ENCODE results near the gene HPD. TPM values are rescaled to one million over a fixed set of nuclear protein-coding genes. Genes with fewer than 3 reads are reported as not detected.

HPD gene
- polyA plus RNA-seq, 1 of the 3 experiments (the other 2 are of a cell fraction) = 1.9 TPM

- H4K20me1 ChIP-seq (ENCODE audit: insufficient read depth) = no peaks in the 10 kb centered on the region
- 96% methylated on average over 6 of the region's 6 CpGs for WGBS (ENCODE audit: low lambda C conversion rate)
- peaks cover 10 to 13% of the 10 kb centered on the region in 2 experiments; a peak in 3 of 4 replicates for H3K4me1 ChIP-seq (ENCODE audit: control insufficient read depth in 1 of 2, insufficient read depth in 2 of 2, low read depth in 1 of 2, low read length in 1 of 2)
- no peaks in the 10 kb centered on the region for H3K79me2 ChIP-seq (ENCODE audit: insufficient read depth)
- no peak overlapping the region for H3K27ac ChIP-seq (ENCODE audit: low read depth in 2 of 2, low read length in 1 of 2)
- H3K36me3 ChIP-seq (replicated peaks in 1 of 2; ENCODE audit: control insufficient read depth in 1 of 2, insufficient read depth in 2 of 2, low read length in 1 of 2) = no peaks in the 10 kb centered on the region
- ChIA-PET POLR2A (no interaction called here), CTCF (interaction anchor here (2.0 to 8.3 kb wide), 2 partner anchors 13 to 81 kb away, joined by 10 to 47 read pairs; partner anchors contain the start of genes PSMD9 and RHOF)
- H3K9ac ChIP-seq = no peak overlapping the region
- no peaks in the 10 kb centered on the region for H3K9me3 ChIP-seq
- TF ChIP-seq, protein P1, sequence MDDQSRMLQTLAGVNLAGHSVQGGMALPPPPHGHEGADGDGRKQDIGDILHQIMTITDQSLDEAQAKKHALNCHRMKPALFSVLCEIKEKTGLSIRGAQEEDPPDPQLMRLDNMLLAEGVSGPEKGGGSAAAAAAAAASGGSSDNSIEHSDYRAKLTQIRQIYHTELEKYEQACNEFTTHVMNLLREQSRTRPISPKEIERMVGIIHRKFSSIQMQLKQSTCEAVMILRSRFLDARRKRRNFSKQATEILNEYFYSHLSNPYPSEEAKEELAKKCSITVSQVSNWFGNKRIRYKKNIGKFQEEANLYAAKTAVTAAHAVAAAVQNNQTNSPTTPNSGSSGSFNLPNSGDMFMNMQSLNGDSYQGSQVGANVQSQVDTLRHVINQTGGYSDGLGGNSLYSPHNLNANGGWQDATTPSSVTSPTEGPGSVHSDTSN (IDR thresholded peaks at IDR 0.05) = no peak
- TF ChIP-seq POLR2AphosphoS5 (IDR thresholded peaks at IDR 0.05; ENCODE audit: low read depth, low read length) (no peak), MAX (IDR thresholded peaks at IDR 0.05; ENCODE audit: low read depth) (no peak), RXRA (IDR thresholded peaks at IDR 0.05; ENCODE audit: borderline replicate concordance, low read depth) (no peak), FOSL2 (IDR thresholded peaks at IDR 0.05; ENCODE audit: borderline replicate concordance, low read depth) (no peak), RAD21 (IDR thresholded peaks at IDR 0.05; ENCODE audit: low read length) (no peak), NRF1 (IDR thresholded peaks at IDR 0.05; ENCODE audit: low read depth, low read length) (no peak), USF2 (IDR thresholded peaks at IDR 0.05; ENCODE audit: borderline replicate concordance, low read depth, low read length) (no peak)
- TF ChIP-seq, protein P2, sequence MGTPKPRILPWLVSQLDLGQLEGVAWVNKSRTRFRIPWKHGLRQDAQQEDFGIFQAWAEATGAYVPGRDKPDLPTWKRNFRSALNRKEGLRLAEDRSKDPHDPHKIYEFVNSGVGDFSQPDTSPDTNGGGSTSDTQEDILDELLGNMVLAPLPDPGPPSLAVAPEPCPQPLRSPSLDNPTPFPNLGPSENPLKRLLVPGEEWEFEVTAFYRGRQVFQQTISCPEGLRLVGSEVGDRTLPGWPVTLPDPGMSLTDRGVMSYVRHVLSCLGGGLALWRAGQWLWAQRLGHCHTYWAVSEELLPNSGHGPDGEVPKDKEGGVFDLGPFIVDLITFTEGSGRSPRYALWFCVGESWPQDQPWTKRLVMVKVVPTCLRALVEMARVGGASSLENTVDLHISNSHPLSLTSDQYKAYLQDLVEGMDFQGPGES (IDR thresholded peaks at IDR 0.05; ENCODE audit: low read depth, low read length) = no peak
- H3K9me2 ChIP-seq = no peaks in the 10 kb centered on the region
- H2AFZ ChIP-seq (ENCODE audit: low read depth) = no peak overlapping the region
- no peak overlapping the region for H3K4me3 ChIP-seq (ENCODE audit: low read depth in 2 of 2, low read length in 1 of 2)
- DNase-seq = no peak
- no peaks in the 10 kb centered on the region for H3K27me3 ChIP-seq (ENCODE audit: insufficient read depth)
- no peak overlapping the region for H3K4me2 ChIP-seq
- peaks cover 21% of the 10 kb centered on the region for H3F3A ChIP-seq (replicated peaks; ENCODE audit: insufficient read depth)
Measured at GRCh38 chr12:121875582-121875981, 16.9 kb upstream of the HPD start.

- ChIA-PET CTCF (interaction anchor here (1.0 to 3.9 kb wide), 4 partner anchors 11 to 80 kb away, joined by 3 to 25 read pairs (median 5); partner anchors contain the start of gene RHOF), POLR2A (no interaction called here)
- Histone ChIP-seq H3K4me3 (ENCODE audit: low read depth in 2 of 2, low read length in 1 of 2) (no peak overlapping the region), H3K27me3 (ENCODE audit: insufficient read depth) (no peaks in the 10 kb centered on the region), H4K20me1 (ENCODE audit: insufficient read depth) (no peaks in the 10 kb centered on the region), H3K4me2 (no peak overlapping the region), H3F3A (replicated peaks; ENCODE audit: insufficient read depth) (peaks cover 21% of the 10 kb centered on the region), H3K9me3 (no peaks in the 10 kb centered on the region), H3K4me1 (ENCODE audit: control insufficient read depth in 1 of 2, insufficient read depth in 2 of 2, low read depth in 1 of 2, low read length in 1 of 2) (peaks cover 10 to 13% of the 10 kb centered on the region in 2 experiments; a peak in 3 of 4 replicates), H3K79me2 (ENCODE audit: insufficient read depth) (no peaks in the 10 kb centered on the region), H3K27ac (ENCODE audit: low read depth in 2 of 2, low read length in 1 of 2) (peak overlapping the region in 1 of 2 experiments; percentile 85; a peak in 1 of 4 replicates), H3K36me3 (replicated peaks in 1 of 2; ENCODE audit: control insufficient read depth in 1 of 2, insufficient read depth in 2 of 2, low read length in 1 of 2) (no peaks in the 10 kb centered on the region), H3K9ac (no peak overlapping the region), H2AFZ (ENCODE audit: low read depth) (no peak overlapping the region), H3K9me2 (no peaks in the 10 kb centered on the region)
- TF ChIP-seq RXRA (IDR thresholded peaks at IDR 0.05; ENCODE audit: borderline replicate concordance, low read depth) (no peak), NRF1 (IDR thresholded peaks at IDR 0.05; ENCODE audit: low read depth, low read length) (no peak), NFIC (IDR thresholded peaks at IDR 0.05; ENCODE audit: borderline replicate concordance) (no peak), SIN3A (IDR thresholded peaks at IDR 0.05; ENCODE audit: borderline replicate concordance, low read depth, low read length) (no peak), RCOR1 (IDR thresholded peaks at IDR 0.05; ENCODE audit: low read length) (no peak), RFX5 (IDR thresholded peaks at IDR 0.05; ENCODE audit: low read length) (no peak), CHD2 (IDR thresholded peaks at IDR 0.05; ENCODE audit: low read length, partially characterized antibody) (no peak), ZBTB33 (IDR thresholded peaks at IDR 0.05; ENCODE audit: borderline replicate concordance, low read depth) (no peak), TCF12 (IDR thresholded peaks at IDR 0.05) (no peak)
- TF ChIP-seq, protein P1 (IDR thresholded peaks at IDR 0.05) = no peak
- WGBS (ENCODE audit: low lambda C conversion rate) = 90% methylated on average over 6 of the region's 6 CpGs
- no peak for DNase-seq
Measured at GRCh38 chr12:121874071-121874470, 15.4 kb upstream of the HPD start.
